KMS-11 (cell line): Measurements from ENCODE around the gene POU6F2.

Source experiments
- H2AFZ ChIP-seq: fragments of 200-600 bp; sonication (generic); 2 replicates; pipeline ENCODE4 v1.6.1; 2016; ENCODE audit warnings: antibody characterized with exemption, mixed run types, low read depth
- H3K27ac ChIP-seq: fragments of 200-600 bp; sonication (generic); 2 replicates; pipeline ENCODE4 v1.6.1; 2016; ENCODE audit warnings: mild to moderate bottlenecking, mixed run types
- H3K27me3 ChIP-seq: fragments of 200-600 bp; sonication (generic); 2 replicates; pipeline ENCODE4 v1.6.1; 2017; ENCODE audit warnings: mild to moderate bottlenecking, low read depth, mixed run types, moderate library complexity; ENCODE audit not compliant: insufficient read depth
- H3K36me3 ChIP-seq: fragments of 200-600 bp; sonication (generic); 2 replicates; pipeline ENCODE4 v1.6.1; 2017; ENCODE audit warnings: mild to moderate bottlenecking, mixed run types; ENCODE audit not compliant: insufficient read depth
- H3K4me1 ChIP-seq: fragments of 200-600 bp; sonication (generic); 2 replicates; pipeline ENCODE4 v1.6.1; 2016; ENCODE audit warnings: mild to moderate bottlenecking, low read depth, mixed run types; ENCODE audit not compliant: poor library complexity, severe bottlenecking
- H3K4me2 ChIP-seq: fragments of 200-600 bp; sonication (generic); 2 replicates; pipeline ENCODE4 v1.7.0; 2016; ENCODE audit warnings: mild to moderate bottlenecking, mixed run types
- H3K4me3 ChIP-seq: fragments of 200-600 bp; sonication (generic); IDR thresholded peaks from 2 replicates; pipeline ENCODE4 v1.6.1; 2017; ENCODE audit warnings: low read depth, low read length, mixed read lengths; ENCODE audit not compliant: insufficient read depth
- H3K79me2 ChIP-seq: fragments of 200-600 bp; sonication (generic); 2 replicates; pipeline ENCODE4 v1.6.1; 2016; ENCODE audit warnings: low read depth, mixed run types; ENCODE audit not compliant: insufficient read depth
- H3K9ac ChIP-seq: fragments of 200-600 bp; sonication (generic); 2 replicates; pipeline ENCODE4 v1.6.1; 2016; ENCODE audit warnings: mild to moderate bottlenecking, mixed run types
- H4K20me1 ChIP-seq: fragments of 200-600 bp; sonication (generic); 2 replicates; pipeline ENCODE4 v1.6.1; 2016; ENCODE audit warnings: mild to moderate bottlenecking, mixed run types; ENCODE audit not compliant: insufficient read depth
- TF ChIP-seq, protein P1 (sequence below): fragments of 200-600 bp; sonication (generic); conservative IDR thresholded peaks from 2 replicates; pipeline ENCODE4 v1.6.1; 2017; ENCODE audit warnings: low read depth, mild to moderate bottlenecking, antibody characterized with exemption, low read length, moderate library complexity, mixed read lengths

Gene POU6F2

DNA sequence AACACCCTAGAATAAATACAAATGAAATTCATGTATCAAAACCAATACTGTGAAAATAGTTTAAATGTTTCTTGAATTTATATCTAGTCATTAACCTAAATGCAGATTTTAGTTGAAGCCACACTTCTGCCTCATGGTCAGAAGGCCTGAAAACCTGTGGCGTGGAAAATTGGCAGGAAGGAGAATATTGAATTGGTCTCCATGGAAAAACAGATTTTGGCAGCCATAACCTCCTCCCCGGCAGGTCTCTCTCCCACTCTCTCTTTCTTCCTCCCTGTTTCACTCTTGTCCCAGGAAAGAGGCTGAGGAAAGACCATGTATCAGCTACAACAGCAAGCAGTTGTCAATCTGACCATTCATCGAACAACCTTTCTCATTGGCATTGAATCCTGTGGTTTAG, 427.9 kb downstream of the POU6F2 start:
- no peak overlapping the region for H3K9ac ChIP-seq
- H2AFZ ChIP-seq: no peak overlapping the region
- H3K27ac ChIP-seq: no peak overlapping the region
- no peak overlapping the region for H3K4me2 ChIP-seq
- TF ChIP-seq, protein P1, sequence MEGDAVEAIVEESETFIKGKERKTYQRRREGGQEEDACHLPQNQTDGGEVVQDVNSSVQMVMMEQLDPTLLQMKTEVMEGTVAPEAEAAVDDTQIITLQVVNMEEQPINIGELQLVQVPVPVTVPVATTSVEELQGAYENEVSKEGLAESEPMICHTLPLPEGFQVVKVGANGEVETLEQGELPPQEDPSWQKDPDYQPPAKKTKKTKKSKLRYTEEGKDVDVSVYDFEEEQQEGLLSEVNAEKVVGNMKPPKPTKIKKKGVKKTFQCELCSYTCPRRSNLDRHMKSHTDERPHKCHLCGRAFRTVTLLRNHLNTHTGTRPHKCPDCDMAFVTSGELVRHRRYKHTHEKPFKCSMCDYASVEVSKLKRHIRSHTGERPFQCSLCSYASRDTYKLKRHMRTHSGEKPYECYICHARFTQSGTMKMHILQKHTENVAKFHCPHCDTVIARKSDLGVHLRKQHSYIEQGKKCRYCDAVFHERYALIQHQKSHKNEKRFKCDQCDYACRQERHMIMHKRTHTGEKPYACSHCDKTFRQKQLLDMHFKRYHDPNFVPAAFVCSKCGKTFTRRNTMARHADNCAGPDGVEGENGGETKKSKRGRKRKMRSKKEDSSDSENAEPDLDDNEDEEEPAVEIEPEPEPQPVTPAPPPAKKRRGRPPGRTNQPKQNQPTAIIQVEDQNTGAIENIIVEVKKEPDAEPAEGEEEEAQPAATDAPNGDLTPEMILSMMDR: no peak
- no peaks in the 10 kb centered on the region for H3K36me3 ChIP-seq
- H3K4me1 ChIP-seq: no peaks in the 10 kb centered on the region
- H3K79me2 ChIP-seq: no peaks in the 10 kb centered on the region
- H3K4me3 ChIP-seq: no peak overlapping the region
- no peaks in the 10 kb centered on the region for H4K20me1 ChIP-seq
- H3K27me3 ChIP-seq: no peaks in the 10 kb centered on the region

DNA sequence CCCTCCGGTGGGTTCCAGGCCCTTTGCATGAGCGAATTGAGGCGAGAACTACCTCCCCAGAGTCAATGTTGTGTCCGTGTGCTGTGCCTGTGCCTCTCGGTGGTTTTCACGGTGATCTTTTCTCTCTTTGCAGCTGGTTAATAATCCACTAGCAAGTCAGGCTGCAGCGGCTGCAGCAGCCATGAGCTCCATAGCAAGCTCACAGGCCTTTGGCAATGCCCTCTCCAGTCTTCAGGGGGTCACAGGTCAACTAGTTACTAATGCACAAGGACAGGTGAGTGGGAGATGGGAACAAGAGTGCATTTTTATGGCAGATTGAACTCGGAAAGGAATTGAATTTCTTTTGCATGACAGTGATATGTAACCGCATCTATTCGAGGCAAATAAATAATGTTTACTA, 428.8 kb downstream of the POU6F2 start:
- Histone ChIP-seq H3K9ac (no peak overlapping the region), H3K4me2 (no peak overlapping the region), H3K4me1 (no peaks in the 10 kb centered on the region), H3K27me3 (no peaks in the 10 kb centered on the region), H3K27ac (no peak overlapping the region), H3K36me3 (no peaks in the 10 kb centered on the region), H2AFZ (no peak overlapping the region), H3K4me3 (no peak overlapping the region), H4K20me1 (no peaks in the 10 kb centered on the region), H3K79me2 (no peaks in the 10 kb centered on the region)
- TF ChIP-seq, protein P1: no peak

DNA sequence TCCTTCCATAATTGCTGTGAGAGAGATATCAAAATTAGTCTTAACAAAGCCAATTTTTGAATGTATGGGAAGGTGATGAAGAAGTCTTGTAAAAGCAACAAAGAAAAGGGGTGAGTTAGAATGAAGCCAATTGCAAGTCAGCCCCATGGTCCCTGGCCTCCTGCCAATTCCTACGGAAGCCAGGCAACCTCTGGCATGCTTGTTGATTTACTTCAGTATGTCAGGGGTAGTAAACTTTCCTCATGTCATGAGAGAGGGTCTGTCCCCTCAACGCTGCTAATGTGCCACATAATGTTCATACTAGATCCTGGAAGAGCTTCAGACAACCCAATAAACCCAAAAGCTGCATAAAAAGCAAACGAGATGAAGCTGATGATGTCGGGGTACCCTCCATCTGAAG, 429.4 kb downstream of the POU6F2 start:
- no peak overlapping the region for H3K4me3 ChIP-seq
- no peak overlapping the region for H3K4me2 ChIP-seq
- no peak overlapping the region for H3K27ac ChIP-seq
- TF ChIP-seq, protein P1: no peak
- no peaks in the 10 kb centered on the region for H3K4me1 ChIP-seq
- H3K79me2 ChIP-seq: no peaks in the 10 kb centered on the region
- H4K20me1 ChIP-seq: no peaks in the 10 kb centered on the region
- no peak overlapping the region for H2AFZ ChIP-seq
- no peaks in the 10 kb centered on the region for H3K36me3 ChIP-seq
- no peak overlapping the region for H3K9ac ChIP-seq
- no peaks in the 10 kb centered on the region for H3K27me3 ChIP-seq

DNA sequence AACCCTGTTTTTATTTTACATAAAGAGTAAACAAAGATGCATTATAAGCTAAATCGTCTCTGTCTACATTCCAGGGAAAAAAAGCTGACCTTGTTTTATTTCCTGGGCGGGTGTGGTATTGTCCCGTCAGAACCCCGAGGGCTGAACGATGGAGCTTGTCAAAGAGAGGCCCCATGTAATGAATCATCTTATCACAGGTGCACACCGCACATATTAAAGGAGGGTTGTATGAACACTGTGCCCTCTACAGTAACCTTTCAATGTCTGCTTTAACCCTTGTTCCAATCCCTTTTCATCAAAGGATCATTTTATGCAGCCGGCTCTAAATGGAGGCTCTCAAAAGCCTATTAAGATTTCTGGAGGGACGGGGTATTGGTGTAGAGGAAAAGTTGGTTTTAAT, 430.0 kb downstream of the POU6F2 start:
- no peaks in the 10 kb centered on the region for H3K27me3 ChIP-seq
- TF ChIP-seq, protein P1: no peak
- H3K4me2 ChIP-seq: no peak overlapping the region
- no peak overlapping the region for H3K4me3 ChIP-seq
- H3K79me2 ChIP-seq: no peaks in the 10 kb centered on the region
- H3K36me3 ChIP-seq: no peaks in the 10 kb centered on the region
- H4K20me1 ChIP-seq: no peaks in the 10 kb centered on the region
- H3K4me1 ChIP-seq: no peaks in the 10 kb centered on the region
- no peak overlapping the region for H3K9ac ChIP-seq
- no peak overlapping the region for H2AFZ ChIP-seq
- H3K27ac ChIP-seq: no peak overlapping the region

DNA sequence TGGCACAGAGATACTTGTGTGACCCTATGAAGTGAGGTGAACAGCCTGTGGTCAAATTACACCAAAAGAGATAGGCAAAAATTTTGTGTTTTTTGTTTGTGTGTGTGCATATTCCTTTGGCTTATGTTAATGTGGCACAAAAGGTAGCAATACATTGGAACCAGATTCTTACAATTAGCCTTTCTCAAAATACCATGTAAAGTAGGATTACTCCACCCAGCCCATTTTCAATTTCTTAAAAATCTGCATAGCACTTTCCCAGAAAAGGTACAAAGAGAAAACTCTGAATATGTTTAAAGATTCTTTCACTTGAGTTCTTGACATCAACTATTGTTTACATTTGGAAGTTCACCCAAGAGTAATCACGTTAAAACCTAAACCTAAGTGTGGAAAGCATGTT, 431.2 kb downstream of the POU6F2 start:
- TF ChIP-seq, protein P1: no peak
- no peak overlapping the region for H2AFZ ChIP-seq
- no peak overlapping the region for H3K4me3 ChIP-seq
- H3K9ac ChIP-seq: no peak overlapping the region
- no peaks in the 10 kb centered on the region for H3K36me3 ChIP-seq
- H3K4me2 ChIP-seq: no peak overlapping the region
- H3K4me1 ChIP-seq: no peaks in the 10 kb centered on the region
- no peaks in the 10 kb centered on the region for H3K79me2 ChIP-seq
- no peak overlapping the region for H3K27ac ChIP-seq
- H3K27me3 ChIP-seq: no peaks in the 10 kb centered on the region
- H4K20me1 ChIP-seq: no peaks in the 10 kb centered on the region
